Right atrium auricular region (tissue), 2 donors: ENCODE data around the gene GHRH. TPM values are rescaled to one million over a fixed set of nuclear protein-coding genes. Genes with fewer than 3 reads are reported as not detected.

Source experiments
- DNase-seq: peaks from one replicate; pipeline ENCODE4 v3.0.0-alpha.2; 2019; ENCODE audit warnings: low spot score
- H3K27ac ChIP-seq, 2 donors: fragments of 200-600 bp; sonication (generic); 1 replicate in 1 of 2; 2 replicates in 1 of 2; pipeline ENCODE4 v1.5.1; 2016 to 2019
- H3K27me3 ChIP-seq, 2 donors: fragments of 200-600 bp; sonication (generic); one replicate each; pipeline versions ENCODE4 v1.5.1 to v1.6.0; 2017 to 2019
- H3K36me3 ChIP-seq: fragments of 200-600 bp; sonication (generic); one replicate; pipeline ENCODE4 v1.5.1; 2016
- H3K4me1 ChIP-seq, 2 donors: fragments of 200-600 bp; sonication (generic); one replicate each; pipeline versions ENCODE4 v1.5.1 to v1.6.0; 2017 to 2019
- H3K4me3 ChIP-seq, 2 donors: fragments of 200-600 bp; sonication (generic); 1 replicate in 1 of 2; 2 replicates in 1 of 2; pipeline ENCODE4 v1.5.1; 2017 to 2019; ENCODE audit warnings: mild to moderate bottlenecking in 1 of 2, moderate library complexity in 1 of 2
- H3K9me3 ChIP-seq, 2 donors: fragments of 200-600 bp; sonication (generic); one replicate each; pipeline ENCODE4 v1.5.1; 2019
- total RNA-seq, 2 donors: library from RNA; depleted of rRNA; stranded (reverse); fragments of >200 nt; gene quantifications; one replicate each; pipeline ENCODE4 v1.1.0, GENCODE V29; 2016
- TF ChIP-seq, protein P1 (sequence below), 2 donors: fragments of 200-600 bp; sonication (generic); IDR thresholded peaks; one replicate each; pipeline ENCODE4 v1.5.1; 2019; ENCODE audit warnings: antibody characterized with exemption in 2 of 2

Gene GHRH
- total RNA-seq, 2 donors from 2014 or later = 1.5 to 3.6 TPM

- TF ChIP-seq, protein P1, sequence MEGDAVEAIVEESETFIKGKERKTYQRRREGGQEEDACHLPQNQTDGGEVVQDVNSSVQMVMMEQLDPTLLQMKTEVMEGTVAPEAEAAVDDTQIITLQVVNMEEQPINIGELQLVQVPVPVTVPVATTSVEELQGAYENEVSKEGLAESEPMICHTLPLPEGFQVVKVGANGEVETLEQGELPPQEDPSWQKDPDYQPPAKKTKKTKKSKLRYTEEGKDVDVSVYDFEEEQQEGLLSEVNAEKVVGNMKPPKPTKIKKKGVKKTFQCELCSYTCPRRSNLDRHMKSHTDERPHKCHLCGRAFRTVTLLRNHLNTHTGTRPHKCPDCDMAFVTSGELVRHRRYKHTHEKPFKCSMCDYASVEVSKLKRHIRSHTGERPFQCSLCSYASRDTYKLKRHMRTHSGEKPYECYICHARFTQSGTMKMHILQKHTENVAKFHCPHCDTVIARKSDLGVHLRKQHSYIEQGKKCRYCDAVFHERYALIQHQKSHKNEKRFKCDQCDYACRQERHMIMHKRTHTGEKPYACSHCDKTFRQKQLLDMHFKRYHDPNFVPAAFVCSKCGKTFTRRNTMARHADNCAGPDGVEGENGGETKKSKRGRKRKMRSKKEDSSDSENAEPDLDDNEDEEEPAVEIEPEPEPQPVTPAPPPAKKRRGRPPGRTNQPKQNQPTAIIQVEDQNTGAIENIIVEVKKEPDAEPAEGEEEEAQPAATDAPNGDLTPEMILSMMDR (IDR thresholded peaks at IDR 0.05) = no peak
- no peaks in the 10 kb centered on the region for H3K9me3 ChIP-seq
- H3K4me3 ChIP-seq = no peak overlapping the region
- no peak for DNase-seq
- H3K27ac ChIP-seq = no peak overlapping the region
- peaks cover 0 to 6% of the 10 kb centered on the region in 2 donors for H3K4me1 ChIP-seq
- no peaks in the 10 kb centered on the region for H3K27me3 ChIP-seq
- peaks cover 76% of the 10 kb centered on the region for H3K36me3 ChIP-seq
Observed at GRCh38 chr20:37207171-37207570, 54.4 kb downstream of the GHRH start.

- H3K36me3 ChIP-seq = peaks cover 66% of the 10 kb centered on the region
- no peak overlapping the region for H3K27ac ChIP-seq
- H3K9me3 ChIP-seq = no peaks in the 10 kb centered on the region
- TF ChIP-seq, protein P1 (IDR thresholded peaks at IDR 0.05) = no peak
- H3K4me1 ChIP-seq = peaks cover 0 to 14% of the 10 kb centered on the region in 2 donors
- H3K27me3 ChIP-seq = no peaks in the 10 kb centered on the region
- no peak for DNase-seq
- H3K4me3 ChIP-seq = no peak overlapping the region
Observed at GRCh38 chr20:37205794-37206193, 55.8 kb downstream of the GHRH start.

GRCh38 chr20:37205130-37205529 is 56.5 kb downstream of the GHRH start:
- TF ChIP-seq, protein P1 (IDR thresholded peaks at IDR 0.05) = no peak
- Histone ChIP-seq H3K4me3 (no peak overlapping the region), H3K27me3 (no peaks in the 10 kb centered on the region), H3K36me3 (peaks cover 66% of the 10 kb centered on the region), H3K4me1 (peaks cover 0 to 14% of the 10 kb centered on the region in 2 donors), H3K9me3 (no peaks in the 10 kb centered on the region), H3K27ac (no peak overlapping the region)
- DNase-seq = no peak

DNA sequence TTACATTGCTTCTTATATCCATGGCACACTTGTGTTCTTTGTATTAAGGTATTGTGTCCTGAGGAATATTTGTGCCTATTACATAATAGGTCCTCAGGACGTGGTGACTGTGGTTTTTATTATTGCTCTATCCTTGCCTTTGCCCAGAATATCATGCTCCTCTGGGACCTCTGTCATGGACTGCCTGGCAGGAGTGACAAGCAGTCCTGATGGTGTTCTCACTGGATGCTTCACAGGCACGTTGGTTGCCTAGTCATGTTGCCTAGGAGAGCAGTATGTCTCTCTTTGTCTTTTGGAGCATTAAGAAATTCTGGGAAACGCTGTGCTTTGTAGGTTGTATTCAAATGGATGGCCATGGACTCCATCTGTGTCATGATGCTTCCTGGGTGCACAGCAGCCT is 57.6 kb downstream of the GHRH start:
- H3K27ac ChIP-seq = no peak overlapping the region
- H3K36me3 ChIP-seq = peaks cover 66% of the 10 kb centered on the region
- H3K9me3 ChIP-seq = no peaks in the 10 kb centered on the region
- TF ChIP-seq, protein P1 (IDR thresholded peaks at IDR 0.05) = no peak
- H3K27me3 ChIP-seq = no peaks in the 10 kb centered on the region
- DNase-seq = no peak
- no peak overlapping the region for H3K4me3 ChIP-seq
- H3K4me1 ChIP-seq = peaks cover 0 to 14% of the 10 kb centered on the region in 2 donors

DNA sequence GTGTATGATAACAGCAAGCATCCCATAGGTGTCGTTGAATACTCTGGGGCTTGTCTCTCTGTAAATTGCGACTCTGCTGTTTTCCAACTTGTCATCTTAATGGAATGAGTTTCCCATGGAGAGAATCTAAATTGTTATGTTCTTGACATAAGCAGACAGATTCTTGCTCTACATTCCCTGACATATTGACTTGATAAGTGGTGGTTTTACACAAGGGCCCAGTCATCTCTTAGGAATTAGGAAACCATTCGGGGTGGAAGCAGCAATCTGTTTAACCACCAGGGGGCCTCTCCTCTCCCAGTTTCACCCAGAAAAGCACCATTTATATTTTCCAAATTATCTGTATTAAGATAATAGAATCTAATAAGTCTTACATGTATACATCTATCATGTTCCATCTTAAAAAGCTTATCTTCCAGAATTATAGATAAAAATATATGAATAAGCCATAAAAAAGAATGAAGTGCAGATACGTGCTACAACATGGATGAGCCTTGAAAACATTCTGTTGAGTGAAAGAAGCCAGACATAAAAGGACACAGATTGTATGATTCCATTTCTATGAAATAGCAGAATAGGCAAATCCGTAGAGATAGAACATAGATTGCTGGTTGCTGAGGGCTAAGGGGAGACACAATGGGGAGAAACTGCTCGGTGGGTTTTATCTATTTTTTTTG is 59.2 kb downstream of the GHRH start:
- Histone ChIP-seq H3K27ac (peak overlapping the region; percentile 26 to 63), H3K4me1 (peaks cover 0 to 14% of the 10 kb centered on the region in 2 donors)

More for the DNA sequence above, 59.2 kb downstream of the GHRH start:
- H3K9me3 ChIP-seq = no peaks in the 10 kb centered on the region
- H3K4me3 ChIP-seq = no peak overlapping the region
- TF ChIP-seq, protein P1 (IDR thresholded peaks at IDR 0.05) = peak; percentile 81 to 83
- DNase-seq = no peak
- H3K27me3 ChIP-seq = no peaks in the 10 kb centered on the region
- H3K36me3 ChIP-seq = peaks cover 55% of the 10 kb centered on the region
